Stimulated activated CD4-positive, alpha-beta T cell treated with anti-CD3 and anti-CD28 coated beads, Interleukin-2, amount 100 ng/mL, for 24 hours (primary cell): ENCODE data around the gene INAVA.

ENCODE experiments used
- DNase-seq, 2 donors: peaks; one replicate each; pipeline ENCODE4 v3.0.0-alpha.2; 2020

INAVA gene

DNA sequence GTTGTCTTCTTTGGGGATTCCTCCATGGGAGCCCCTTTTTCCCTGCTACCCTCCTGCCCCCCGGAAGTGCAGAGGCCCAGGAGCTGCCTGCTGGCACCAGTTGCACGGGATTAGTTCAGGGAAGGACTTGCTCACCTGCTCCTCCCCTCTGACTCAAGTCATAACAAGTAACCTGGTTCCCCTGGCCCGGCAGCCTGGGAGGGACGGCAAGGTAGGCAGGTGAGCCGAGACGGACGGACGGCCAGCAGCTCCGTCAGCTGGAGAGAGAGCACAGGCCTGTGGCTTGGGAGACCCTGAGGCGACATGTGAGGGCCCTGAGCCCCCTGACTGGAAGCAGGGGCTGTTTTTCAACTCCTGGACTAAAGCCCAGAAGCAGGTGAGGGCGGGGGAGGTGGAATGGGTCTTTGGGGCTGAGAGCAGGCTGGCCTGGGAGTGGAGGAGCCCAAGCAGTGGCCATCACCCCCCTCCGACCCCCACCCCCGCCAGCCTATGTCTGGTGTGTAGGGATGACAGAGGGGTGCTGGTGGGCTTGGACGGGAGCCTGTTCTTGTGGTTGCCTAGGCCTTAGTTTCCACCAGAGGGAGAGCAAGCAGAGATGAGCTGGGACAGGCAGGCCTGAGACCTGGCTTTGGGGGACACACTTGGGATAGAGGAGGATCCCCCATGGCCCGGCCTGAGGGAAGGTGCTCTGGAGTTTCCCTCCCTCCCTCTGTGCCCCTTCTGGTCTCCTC is at the start of gene INAVA:
TSS of gene INAVA (plus strand) at position 189 of the 731 bp plus-strand sequence. CDS start 3,501 bp downstream, outside the sequence.
- DNase-seq: no peak

DNA sequence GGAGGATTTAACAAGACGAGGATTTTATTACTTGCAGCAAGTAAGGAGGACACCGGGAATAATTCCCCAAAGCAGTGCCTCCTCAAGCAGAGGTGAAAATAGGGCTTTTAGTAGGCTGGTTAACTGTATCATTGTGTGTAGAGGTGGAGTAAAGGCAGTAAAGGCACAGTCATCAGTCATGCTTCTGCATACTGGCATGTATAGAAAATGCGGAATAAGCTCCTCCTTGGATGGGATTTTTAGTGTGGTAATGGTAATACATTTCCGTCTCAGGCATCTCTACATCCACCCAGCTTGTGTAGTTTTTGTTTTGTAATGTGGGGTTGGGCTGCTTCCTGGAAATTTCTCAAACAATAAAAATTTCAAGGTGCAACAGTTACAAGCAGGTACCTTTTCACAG is 49.3 kb upstream of the INAVA start:
- no peak for DNase-seq

GRCh38 chr1:200846398-200846797 is 48.3 kb upstream of the INAVA start:
- no peak for DNase-seq

DNA sequence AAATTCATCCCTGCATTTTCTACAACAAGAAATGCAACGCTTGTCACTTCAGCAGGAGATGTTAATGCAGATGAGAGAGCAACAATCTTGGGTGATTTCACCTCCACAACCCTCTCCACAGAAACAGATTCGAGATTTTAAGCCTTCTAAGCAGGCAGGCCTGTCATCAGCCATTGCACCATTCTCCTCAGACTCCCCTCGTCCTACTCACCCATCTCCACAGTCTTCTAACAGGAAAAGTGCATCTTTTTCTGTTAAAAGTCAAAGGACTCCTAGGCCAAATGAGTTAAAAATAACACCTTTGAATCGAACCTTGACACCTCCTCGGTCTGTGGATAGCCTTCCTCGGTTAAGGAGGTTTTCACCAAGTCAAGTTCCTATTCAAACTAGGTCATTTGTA is 45.3 kb upstream of the INAVA start:
- DNase-seq: no peak

DNA sequence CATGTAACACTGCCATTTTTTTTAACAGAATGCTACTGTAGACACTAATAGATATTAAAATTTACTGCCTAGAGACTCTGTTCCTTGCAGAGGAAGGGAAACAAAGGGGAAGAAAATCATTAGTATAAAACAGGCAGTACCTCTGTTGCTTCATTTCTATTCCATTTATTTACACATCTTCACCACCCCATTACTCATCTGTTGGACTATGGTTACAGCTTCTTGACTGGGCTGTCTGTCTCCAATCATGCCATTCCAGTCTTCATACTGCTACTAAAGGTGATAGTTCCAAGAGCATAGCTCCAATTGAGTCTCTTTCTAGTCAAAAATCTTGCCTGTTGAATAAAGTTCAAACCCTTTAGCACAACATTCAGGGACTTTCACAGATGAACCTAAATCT is 44.1 kb upstream of the INAVA start:
- DNase-seq: no peak

DNA sequence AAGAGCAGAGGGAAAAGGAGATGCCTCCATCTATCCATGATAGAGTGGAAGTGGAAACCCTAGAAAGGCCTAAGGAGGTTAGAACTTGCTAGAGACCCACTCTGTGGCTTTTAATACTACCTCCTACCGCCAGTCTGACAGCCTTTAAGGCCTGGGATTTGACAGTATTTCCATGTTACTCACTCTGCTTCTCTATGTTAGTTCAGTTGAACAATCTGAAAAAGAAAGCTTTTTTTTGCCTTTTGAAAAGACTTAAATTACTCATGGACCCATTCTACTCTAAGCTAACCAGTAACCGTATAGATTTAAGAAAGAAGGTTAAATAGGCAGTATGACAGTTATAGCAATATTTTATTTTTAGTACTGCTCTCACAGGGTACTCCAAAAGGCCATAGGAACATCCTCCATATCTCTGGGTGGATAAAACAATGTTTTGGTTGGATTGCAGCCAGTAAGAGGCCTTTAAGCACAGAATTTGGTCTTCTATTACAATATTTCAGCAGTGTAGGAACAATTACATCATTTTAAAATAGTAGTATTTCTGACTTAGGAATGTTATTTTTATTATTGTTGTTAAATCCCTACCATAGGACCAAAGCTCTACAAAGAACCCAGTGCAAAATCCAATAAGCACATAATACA is 37.9 kb upstream of the INAVA start:
- DNase-seq: no peak

- no peak for DNase-seq
Measured at GRCh38 chr1:200857804-200858203, 36.9 kb upstream of the INAVA start.

- DNase-seq: no peak
Measured at GRCh38 chr1:200861937-200862647, 32.6 kb upstream of the INAVA start.

- no peak for DNase-seq
Measured at GRCh38 chr1:200862713-200863415, 31.8 kb upstream of the INAVA start.

GRCh38 chr1:200866116-200866515 is 28.6 kb upstream of the INAVA start:
- DNase-seq: no peak

DNA sequence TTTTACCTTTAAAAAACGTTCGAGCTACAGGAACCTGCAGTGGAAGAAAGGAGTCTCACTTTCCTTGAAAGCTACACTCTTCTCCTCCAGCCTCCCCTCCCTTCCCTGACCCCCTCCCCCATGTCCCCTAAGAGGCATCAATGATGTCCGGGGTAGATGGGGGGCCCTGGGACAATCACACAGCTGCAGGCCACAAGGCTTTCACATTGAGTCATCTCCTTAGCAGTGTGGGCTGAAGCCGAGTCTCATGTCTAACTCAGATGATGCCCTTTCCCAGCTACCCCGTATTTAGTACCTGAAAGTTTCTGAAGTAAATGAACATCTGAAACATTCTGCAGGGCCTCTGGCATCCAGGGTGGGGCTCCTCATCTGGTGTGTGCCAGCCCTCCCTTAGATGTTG is 28.2 kb upstream of the INAVA start:
- peak; percentile 64 to 65 for DNase-seq

DNA sequence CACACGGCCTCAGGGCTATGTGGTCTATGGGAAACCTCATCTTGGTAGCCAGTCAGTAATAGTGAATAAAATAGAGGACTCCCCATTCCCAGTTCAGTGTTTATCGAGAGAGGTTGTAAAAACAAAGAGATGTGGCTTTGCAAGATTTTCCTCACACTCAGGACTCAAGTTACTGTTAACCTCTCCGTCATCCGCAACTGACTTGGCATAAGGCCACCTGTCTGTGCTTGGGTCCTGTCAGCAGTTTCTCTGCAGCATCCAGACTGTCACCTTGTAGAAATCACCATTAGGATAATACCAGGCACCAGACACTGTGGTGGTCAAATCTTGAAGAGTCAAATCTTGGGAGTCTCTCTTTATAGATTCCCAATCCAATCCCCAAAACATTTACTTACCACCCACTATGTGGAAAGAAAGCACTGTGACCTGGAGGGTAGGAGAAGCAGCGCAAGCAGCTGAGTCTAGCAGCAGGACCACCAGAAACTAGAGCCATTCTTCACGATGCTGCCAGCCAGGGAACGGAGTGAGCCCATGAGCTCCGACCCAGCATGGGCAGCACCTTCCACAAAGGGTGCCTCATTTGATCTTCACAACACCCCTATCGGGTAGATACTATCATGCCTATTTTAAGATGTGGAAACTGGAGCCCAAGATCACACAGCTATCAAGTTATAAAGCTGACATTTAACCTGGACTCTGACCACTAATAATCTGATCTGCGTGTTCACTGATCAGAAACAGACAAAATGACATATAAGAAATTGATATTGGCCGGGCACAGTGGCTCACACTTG is 27.5 kb upstream of the INAVA start:
- DNase-seq: no peak

- DNase-seq: no peak
Measured at GRCh38 chr1:200869376-200869752, 25.3 kb upstream of the INAVA start.

- DNase-seq: no peak
Measured at GRCh38 chr1:200869753-200870391, 24.8 kb upstream of the INAVA start.

DNA sequence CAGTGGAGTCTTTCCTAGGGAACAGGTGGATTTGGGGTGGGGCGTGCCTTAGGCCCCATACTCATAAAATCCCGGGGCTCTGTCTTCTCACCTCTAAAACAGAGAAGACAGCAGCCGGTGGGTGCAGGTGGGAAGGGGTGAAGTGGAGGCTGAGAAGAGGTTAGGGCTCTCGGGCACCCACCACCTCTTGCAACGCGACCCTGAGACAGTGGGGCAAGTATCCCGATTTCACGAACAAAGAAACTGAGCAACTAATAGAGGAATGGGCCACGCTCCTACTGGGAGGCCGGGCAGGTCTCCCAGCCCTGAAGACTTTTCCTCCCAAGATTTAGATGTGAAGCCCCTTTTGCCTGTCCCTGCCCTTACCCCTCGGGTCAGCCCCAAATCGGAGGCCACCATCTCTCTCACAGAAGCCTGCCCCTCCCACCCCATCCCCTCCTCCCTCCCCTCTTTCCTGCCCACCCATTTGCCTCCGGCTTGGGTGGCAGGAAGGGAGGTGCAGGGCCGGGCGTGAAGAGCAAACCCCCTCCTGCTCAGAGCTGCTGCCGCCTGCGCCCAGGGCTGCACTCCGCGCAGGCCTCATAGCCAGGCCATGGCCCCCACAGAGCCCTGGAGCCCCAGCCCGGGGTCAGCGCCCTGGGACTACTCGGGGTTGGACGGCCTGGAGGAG is 22.1 kb upstream of the INAVA start, which contains the start of gene GPR25:
TSS of gene GPR25 (plus strand) at position 536 of the 670 bp plus-strand sequence. CDS start at position 593, 57 bp downstream.
- no peak for DNase-seq

- no peak for DNase-seq
Measured at GRCh38 chr1:200873116-200873670, 21.5 kb upstream of the INAVA start.

DNA sequence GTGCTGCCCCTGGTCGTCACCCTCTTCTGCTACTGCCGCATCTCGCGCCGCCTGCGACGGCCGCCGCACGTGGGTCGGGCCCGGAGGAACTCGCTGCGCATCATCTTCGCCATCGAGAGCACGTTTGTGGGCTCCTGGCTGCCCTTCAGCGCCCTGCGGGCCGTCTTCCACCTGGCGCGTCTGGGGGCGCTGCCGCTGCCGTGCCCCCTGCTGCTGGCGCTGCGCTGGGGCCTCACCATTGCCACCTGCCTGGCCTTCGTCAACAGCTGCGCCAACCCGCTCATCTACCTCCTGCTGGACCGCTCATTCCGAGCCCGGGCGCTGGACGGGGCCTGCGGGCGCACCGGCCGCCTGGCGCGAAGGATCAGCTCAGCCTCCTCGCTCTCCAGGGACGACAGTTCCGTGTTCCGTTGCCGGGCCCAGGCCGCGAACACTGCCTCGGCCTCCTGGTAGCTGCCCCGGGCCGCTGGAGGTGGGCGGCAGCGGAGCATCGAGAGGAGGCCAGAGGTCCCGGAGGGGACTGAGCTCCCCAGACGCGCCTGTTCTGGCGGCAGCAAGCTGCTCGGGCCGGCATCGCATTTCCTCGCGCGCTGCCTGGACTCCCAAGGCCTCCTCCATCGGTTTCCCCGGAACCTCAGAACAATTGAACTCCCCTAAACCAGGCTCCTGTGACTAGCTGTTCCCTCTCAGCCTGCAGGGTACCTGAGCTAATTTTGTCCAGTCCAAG is 20.9 kb upstream of the INAVA start:
- no peak for DNase-seq

DNA sequence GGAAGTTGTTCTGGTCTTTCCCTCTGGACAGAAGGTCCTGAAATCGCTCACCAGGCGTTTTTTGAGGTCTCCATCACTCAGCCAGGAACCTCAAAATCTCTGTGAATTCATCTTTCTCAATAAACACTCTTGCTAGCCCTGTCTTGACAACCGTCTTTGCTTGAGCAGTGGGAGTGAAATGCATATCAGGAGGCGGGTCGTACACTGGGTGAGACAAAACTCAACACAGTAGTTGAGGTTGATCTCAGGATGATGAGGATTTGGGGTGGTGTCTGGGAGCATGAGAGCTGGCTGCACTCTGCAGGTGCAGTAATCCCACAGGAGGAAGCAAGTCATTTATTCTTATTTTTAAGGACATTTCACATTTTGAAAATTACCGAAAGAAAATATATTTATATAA is 20.0 kb upstream of the INAVA start:
- no peak for DNase-seq

- no peak for DNase-seq
Measured at GRCh38 chr1:200875416-200875815, 19.3 kb upstream of the INAVA start.

GRCh38 chr1:200877010-200877409 is 17.7 kb upstream of the INAVA start:
- no peak for DNase-seq
